DMS53 (cell line): ENCODE measurements around the gene RAMP3.
A peak's percentile ranks its signal among the peaks of the same experiment; 100 is the strongest.
"Not testable (repeated sequence)": the region's sequence is repeated elsewhere in the genome, so short reads cannot be mapped to it uniquely, and the experiment has no call there.

Experiments used
- DNase-seq: peaks from one replicate; lab custom pipeline; 2025; lab: John Stamatoyannopoulos, UW

RAMP3 gene

GRCh38 chr7:45156516-45157272 lies 897 bp upstream of the RAMP3 start:
- no peak for DNase-seq

DNA sequence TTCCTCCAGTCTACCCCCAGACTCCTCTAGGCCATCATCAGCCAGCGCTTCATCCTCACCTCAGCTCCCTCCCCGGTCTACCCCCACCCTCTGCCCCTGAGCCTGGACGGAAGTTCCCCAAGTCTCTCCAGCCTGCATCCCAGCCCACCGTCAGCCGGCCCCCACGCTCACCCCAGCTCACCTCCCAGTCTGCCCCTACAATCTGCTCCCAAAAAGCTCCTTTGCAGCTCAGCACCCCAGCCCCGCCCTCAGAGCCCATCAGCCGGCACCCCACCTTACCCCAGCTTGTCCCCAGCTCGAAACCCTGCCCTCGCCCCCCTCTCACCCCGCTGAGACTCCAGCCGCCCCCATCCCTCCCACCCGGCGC lies 322 bp upstream of the RAMP3 start:
- DNase-seq, result no peak

GRCh38 chr7:45158471-45158870 lies 880 bp downstream of the RAMP3 start:
- DNase-seq, result no peak

GRCh38 chr7:45159296-45159695 lies 1.7 kb downstream of the RAMP3 start:
- DNase-seq, result no peak

DNA sequence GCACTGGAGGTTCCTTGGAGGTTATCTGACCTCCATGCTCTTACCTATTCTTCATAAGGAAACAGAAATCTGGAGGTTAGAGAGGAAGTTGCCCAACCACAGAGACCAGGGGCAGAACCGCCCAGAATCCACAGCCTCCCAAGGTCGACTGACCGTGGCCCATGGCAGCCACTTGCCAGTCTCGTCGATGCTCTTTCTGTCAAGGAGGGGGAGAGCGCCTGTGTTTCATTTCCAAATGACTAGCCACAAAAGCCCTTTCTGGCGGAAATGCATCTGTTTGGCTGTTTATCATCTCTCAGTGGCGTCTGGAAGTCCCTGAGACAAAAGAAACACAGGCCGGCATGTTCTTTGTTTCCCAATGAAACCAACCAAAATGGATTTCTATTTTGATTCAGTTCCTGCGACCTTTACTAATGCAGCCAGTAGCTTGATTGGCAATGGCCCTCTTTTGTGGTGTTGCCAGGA lies 2.9 kb downstream of the RAMP3 start:
- DNase-seq, result no peak

- DNase-seq, result no peak
Measured at GRCh38 chr7:45161138-45161537, 3.5 kb downstream of the RAMP3 start.

DNA sequence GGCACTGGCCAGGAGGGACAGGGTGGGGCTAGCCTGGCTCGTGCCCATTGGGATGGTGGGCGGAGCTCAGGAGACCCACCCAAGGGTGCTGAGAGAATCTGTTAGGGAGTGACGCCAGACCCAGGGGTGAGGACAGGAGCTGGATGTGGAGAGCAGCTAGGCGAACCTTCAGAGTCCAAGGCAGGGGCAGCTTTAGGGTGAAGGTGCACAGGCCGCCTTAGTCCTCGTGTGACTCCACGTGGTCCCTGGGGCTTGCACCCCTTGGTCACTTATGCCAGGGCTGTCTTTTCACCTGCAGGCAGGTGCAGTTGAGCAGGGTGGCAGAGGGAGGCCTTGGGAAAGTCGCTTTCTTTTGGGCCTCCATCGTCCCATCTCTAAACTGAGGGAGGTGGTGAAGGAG lies 4.3 kb downstream of the RAMP3 start:
- DNase-seq, result no peak

DNA sequence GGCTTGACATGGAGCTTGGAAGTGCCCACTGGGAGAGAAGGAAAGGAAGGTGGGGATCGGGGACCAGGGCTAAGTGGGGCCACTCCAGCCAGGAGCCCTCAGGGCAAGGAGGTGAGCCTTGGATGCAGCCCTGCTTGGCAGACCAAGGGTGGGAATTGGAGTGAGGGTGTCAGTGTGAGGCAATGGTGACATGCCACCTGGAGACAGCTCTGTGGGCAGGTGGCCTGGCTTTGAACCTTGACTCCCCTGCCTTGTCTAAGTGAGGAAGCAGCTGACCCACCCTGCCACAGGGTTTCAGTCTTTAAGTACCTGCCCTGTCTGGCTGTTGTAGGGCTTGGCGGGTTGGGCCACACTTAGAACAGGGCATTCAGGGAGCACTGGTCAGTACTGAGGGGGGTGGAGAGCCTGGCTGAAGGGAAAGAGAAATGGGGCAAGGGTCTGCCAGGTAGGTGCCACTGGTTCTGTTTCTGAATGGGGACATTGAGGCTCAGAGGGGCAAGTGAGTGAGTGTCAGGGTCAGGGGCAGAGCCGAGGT lies 4.8 kb downstream of the RAMP3 start:
- DNase-seq, result no peak

- no peak for DNase-seq
Measured at GRCh38 chr7:45162943-45163691, 5.5 kb downstream of the RAMP3 start.

DNA sequence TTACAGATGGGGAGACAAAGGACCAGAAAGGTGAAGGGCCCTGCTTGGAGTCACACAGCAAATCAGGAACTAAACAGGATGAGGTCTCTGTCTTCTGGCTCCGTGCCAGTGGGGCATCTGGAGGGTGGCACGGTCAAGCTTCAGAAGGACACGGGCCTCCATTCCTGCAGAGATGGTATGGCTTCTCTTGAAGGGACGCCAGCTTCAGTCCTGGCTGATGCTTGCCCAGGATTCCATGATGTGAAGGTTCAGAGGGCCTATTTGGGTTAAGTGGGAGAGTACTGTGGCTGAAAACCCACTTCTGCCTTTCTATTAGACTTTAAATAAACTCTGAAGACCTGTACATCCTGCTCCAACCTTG lies 6.1 kb downstream of the RAMP3 start:
- no peak for DNase-seq

- DNase-seq, result not testable (repeated sequence)
Measured at GRCh38 chr7:45164271-45164670, 6.7 kb downstream of the RAMP3 start.

- DNase-seq, result no peak
Measured at GRCh38 chr7:45165857-45166256, 8.3 kb downstream of the RAMP3 start.

DNA sequence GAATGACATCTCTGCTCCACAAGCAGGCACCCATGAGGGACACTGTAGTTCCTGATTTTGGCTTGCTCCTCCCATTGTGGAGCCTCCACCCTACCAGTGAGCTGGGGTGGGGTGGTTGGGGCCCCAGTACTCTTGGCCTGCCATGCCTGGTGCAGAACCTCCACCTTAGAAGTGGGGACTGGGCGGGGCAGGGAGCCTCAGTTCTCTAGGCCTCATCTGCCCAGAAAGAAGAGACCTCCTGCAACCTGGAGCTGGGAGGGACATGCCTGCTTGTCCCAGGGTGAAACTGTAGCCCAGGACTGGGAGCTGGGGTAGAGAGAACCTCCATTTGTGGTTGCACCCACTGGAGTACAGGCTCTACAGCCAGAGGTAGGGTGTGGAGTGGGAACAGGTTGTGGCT lies 14.4 kb downstream of the RAMP3 start:
- DNase-seq, result no peak

DNA sequence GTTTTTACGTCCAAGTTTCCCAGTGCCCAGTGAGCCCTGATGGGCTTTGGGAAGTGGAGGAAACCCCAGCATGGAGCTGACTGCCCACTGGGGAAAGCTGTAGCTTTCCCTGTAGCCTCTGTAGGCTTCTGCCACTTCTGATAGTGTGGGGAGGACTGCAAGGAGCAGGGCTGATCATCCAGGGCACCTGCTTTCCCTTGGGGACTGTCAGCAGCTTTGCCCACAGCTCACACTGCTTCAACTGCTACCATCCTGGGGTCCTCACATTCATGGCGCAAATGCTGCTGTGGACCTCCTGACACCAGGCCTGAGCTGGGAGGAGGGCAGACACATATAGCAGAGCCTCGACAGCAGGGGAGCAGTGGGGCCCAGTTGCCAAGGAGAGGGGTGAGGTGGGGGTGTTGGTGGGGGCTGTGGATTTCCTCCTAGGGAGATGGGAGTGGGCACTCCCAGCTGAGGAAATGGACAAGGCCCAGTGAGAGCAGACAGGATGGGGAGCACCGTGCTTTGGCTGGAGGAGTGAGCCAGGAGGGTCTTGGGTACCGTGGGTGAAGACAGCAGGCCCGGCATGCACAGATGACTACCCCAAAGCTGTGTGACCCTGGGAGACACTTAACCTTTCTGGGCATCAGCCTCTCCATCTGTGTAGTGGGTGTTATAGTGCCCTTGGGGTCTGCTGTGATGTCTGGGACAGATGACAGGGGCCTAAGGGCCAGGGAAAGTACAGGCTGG lies 16.2 kb downstream of the RAMP3 start:
- no peak for DNase-seq

DNA sequence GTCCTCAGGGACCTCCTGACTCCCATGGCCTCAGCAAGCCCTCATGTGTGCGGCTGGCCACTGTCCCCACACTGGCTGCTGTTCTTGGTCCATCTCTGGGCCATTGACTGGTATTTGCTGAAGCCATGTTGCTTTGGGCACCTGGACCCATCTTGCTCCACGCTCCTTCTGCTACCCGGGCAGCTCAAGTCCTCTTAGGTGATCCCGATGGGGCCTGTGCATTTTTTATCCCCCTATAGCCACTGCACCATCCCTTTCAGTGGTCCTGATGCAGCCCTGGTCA lies 16.7 kb downstream of the RAMP3 start:
- no peak for DNase-seq

DNA sequence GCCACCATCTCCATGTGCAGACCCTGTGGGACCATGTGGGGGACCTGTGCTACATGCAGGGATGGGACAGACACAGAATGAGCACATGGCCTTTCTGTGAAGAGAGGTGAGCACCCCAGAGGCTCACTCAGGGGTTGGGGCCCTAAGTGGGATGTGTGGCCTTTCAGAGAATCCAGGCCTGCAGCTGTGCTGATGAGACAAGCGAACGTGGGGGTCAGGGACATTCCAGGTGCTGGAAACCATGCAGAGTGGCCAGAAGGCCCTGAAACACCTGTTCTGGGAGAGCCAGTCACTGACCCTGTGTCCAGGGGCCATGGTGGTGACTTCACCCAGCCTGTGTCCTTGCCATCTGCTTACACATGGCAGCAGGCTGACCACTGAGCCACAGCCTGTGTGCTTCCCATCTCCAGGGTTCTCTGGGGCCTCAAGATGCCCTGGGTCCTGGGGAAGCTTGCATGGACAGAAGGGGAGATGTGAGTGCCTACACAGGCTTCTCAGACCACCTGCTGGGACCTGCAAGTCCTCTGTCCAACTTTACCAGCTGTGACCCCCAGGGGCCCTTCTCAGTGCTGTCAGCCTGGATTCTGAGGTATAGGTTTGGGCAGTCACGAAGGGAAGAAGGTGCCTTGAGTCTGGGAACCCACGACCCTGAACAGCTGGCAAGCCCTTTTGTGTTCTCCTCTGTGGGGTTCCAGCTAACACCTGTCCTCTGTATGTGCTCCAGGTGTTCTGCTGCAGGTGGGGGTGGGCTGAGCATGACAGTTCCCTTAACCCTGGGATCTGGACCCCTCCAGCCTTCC lies 17.6 kb downstream of the RAMP3 start:
- DNase-seq, result no peak

- DNase-seq, result no peak
Measured at GRCh38 chr7:45176091-45176490, 18.5 kb downstream of the RAMP3 start.

- no peak for DNase-seq
Measured at GRCh38 chr7:45176886-45177731, 19.5 kb downstream of the RAMP3 start.

- no peak for DNase-seq
Measured at GRCh38 chr7:45177801-45178200, 20.2 kb downstream of the RAMP3 start.

- peak; percentile 19 for DNase-seq
Measured at GRCh38 chr7:45178241-45179225, 20.9 kb downstream of the RAMP3 start.
